Neural cell (in vitro differentiated cells): ENCODE results near the gene SORL1-AS1.

Source experiments
- H2AFZ ChIP-seq: fragments of 200-600, 300-800 bp; sonication (generic), shearing (Covaris generic); 2 replicates; pipeline ENCODE4 v1.6.0; 2014; ENCODE audit warnings: low read depth, mild to moderate bottlenecking, antibody characterized with exemption, low read length, moderate library complexity
- H3F3A ChIP-seq: fragments of 200-600 bp; shearing (Covaris generic); 2 replicates; pipeline ENCODE4 v1.6.1; 2016; ENCODE audit warnings: mild to moderate bottlenecking, moderate library complexity, mixed read lengths, antibody characterized with exemption, low read length; ENCODE audit not compliant: insufficient read depth, poor library complexity, severe bottlenecking
- H3K27ac ChIP-seq: fragments of 200-600, 300-800 bp; sonication (generic), shearing (Covaris generic); 2 replicates; pipeline ENCODE4 v1.5.1; 2014; ENCODE audit warnings: mild to moderate bottlenecking, low read length, moderate library complexity
- H3K27me3 ChIP-seq: fragments of 300-800, 200-600 bp; sonication (generic), shearing (Covaris generic); 2 replicates; pipeline ENCODE4 v1.6.0; 2014; ENCODE audit warnings: mild to moderate bottlenecking, low read depth, low read length, moderate library complexity; ENCODE audit not compliant: insufficient read depth
- H3K36me3 ChIP-seq: fragments of 300-800, 200-600 bp; sonication (generic), shearing (Covaris generic); 2 replicates; pipeline ENCODE4 v1.5.1; 2014; ENCODE audit warnings: mild to moderate bottlenecking, antibody characterized with exemption, low read length, moderate library complexity; ENCODE audit not compliant: insufficient read depth
- H3K4me2 ChIP-seq: fragments of 300-800, 200-600 bp; sonication (generic), shearing (Covaris generic); 2 replicates; pipeline ENCODE4 v1.6.0; 2014; ENCODE audit warnings: mild to moderate bottlenecking, low read length
- H3K4me3 ChIP-seq: fragments of 300-800, 200-600 bp; sonication (generic), shearing (Covaris generic); 2 replicates; pipeline ENCODE4 v1.5.1; 2014; ENCODE audit warnings: mild to moderate bottlenecking, low read length, moderate library complexity
- H3K79me2 ChIP-seq: fragments of 200-600 bp; shearing (Covaris generic); replicated peaks from 2 replicates; pipeline ENCODE4 v1.6.0; 2014; ENCODE audit warnings: mild to moderate bottlenecking, low read length, moderate library complexity; ENCODE audit not compliant: insufficient read depth
- H3K9ac ChIP-seq: fragments of 300-800, 200-600 bp; sonication (generic), shearing (Covaris generic); 2 replicates; pipeline ENCODE4 v1.6.1; 2016; ENCODE audit warnings: mild to moderate bottlenecking, low read length, mixed read lengths
- H3K9me2 ChIP-seq: fragments of 200-600 bp; shearing (Covaris generic); 2 replicates; pipeline ENCODE4 v1.6.1; 2016; ENCODE audit warnings: mild to moderate bottlenecking, low read length, mixed read lengths; ENCODE audit not compliant: insufficient read depth
- H3K9me3 ChIP-seq: fragments of 200-600, 300-800 bp; sonication (generic), shearing (Covaris generic); 2 replicates; pipeline ENCODE4 v1.6.1; 2016; ENCODE audit warnings: mild to moderate bottlenecking, mixed run types, low read length, moderate library complexity, mixed read lengths
- H4K20me1 ChIP-seq: fragments of 200-600 bp; shearing (Covaris generic); 2 replicates; pipeline ENCODE4 v1.6.1; 2016; ENCODE audit warnings: mild to moderate bottlenecking, mixed run types; ENCODE audit not compliant: insufficient read depth
- EP300 ChIP-seq: fragments of 450-650 bp; conservative IDR thresholded peaks from 2 replicates; pipeline ENCODE4 v1.6.1; 2014; ENCODE audit warnings: antibody characterized with exemption, mild to moderate bottlenecking, moderate library complexity; ENCODE audit not compliant: poor library complexity, severe bottlenecking
- EZH2 ChIP-seq: fragments of 200-600, 300-800 bp; shearing (Covaris generic), sonication (generic); IDR thresholded peaks from 2 replicates; pipeline ENCODE4 v1.6.1; 2014; ENCODE audit warnings: antibody characterized with exemption, low read length, borderline replicate concordance, mild to moderate bottlenecking; ENCODE audit not compliant: insufficient read depth, poor library complexity, severe bottlenecking
- MXI1 ChIP-seq: fragments of 450-650 bp; conservative IDR thresholded peaks from 2 replicates; pipeline ENCODE4 v1.6.1; 2014; ENCODE audit warnings: antibody characterized with exemption, mild to moderate bottlenecking; ENCODE audit not compliant: poor library complexity, severe bottlenecking
- POLR2AphosphoS5 ChIP-seq: IDR thresholded peaks from 2 replicates; pipeline ENCODE4 v1.6.1; 2012
- RAD21 ChIP-seq: fragments of 450-650 bp; conservative IDR thresholded peaks from 2 replicates; pipeline ENCODE4 v1.6.1; 2014; ENCODE audit warnings: antibody characterized with exemption, mild to moderate bottlenecking, moderate library complexity
- SMC3 ChIP-seq: fragments of 450-650 bp; conservative IDR thresholded peaks from 2 replicates; pipeline ENCODE4 v1.6.1; 2014; ENCODE audit warnings: antibody characterized with exemption, mild to moderate bottlenecking, moderate library complexity; ENCODE audit not compliant: poor library complexity
- TAF1 ChIP-seq: IDR thresholded peaks from 2 replicates; pipeline ENCODE4 v1.6.1; 2012; ENCODE audit warnings: low read depth
- TF ChIP-seq, protein P1 (sequence below): IDR thresholded peaks from 2 replicates; pipeline ENCODE4 v1.6.1; 2012; ENCODE audit warnings: borderline replicate concordance
- TF ChIP-seq, protein P2 (sequence below): fragments of 450-650 bp; IDR thresholded peaks from 2 replicates; pipeline ENCODE4 v1.5.1; 2014; ENCODE audit warnings: antibody characterized with exemption, mild to moderate bottlenecking, moderate library complexity; ENCODE audit not compliant: poor library complexity, severe bottlenecking

The SORL1-AS1 gene

DNA sequence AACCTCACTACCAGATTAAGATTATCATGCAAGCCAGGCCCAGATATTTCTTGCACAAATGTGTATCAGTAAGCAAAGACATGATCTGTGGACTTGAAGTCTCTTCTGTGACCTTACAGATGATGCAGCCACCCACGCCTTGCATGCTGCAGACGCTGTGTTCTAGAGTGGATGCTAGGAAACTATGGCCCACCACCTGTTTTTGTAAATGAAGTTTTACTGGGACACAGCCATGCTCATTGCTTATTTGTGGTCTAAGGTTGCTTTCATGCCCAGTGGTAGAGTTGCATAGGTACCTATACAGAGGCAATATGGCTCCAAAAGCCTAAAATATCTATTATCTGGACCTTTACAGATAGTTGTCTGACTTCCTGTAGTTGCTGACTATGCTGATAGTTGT lies 47.5 kb upstream of the SORL1-AS1 start:
- H3K27me3 ChIP-seq: no peaks in the 10 kb centered on the region
- TF ChIP-seq, protein P1, sequence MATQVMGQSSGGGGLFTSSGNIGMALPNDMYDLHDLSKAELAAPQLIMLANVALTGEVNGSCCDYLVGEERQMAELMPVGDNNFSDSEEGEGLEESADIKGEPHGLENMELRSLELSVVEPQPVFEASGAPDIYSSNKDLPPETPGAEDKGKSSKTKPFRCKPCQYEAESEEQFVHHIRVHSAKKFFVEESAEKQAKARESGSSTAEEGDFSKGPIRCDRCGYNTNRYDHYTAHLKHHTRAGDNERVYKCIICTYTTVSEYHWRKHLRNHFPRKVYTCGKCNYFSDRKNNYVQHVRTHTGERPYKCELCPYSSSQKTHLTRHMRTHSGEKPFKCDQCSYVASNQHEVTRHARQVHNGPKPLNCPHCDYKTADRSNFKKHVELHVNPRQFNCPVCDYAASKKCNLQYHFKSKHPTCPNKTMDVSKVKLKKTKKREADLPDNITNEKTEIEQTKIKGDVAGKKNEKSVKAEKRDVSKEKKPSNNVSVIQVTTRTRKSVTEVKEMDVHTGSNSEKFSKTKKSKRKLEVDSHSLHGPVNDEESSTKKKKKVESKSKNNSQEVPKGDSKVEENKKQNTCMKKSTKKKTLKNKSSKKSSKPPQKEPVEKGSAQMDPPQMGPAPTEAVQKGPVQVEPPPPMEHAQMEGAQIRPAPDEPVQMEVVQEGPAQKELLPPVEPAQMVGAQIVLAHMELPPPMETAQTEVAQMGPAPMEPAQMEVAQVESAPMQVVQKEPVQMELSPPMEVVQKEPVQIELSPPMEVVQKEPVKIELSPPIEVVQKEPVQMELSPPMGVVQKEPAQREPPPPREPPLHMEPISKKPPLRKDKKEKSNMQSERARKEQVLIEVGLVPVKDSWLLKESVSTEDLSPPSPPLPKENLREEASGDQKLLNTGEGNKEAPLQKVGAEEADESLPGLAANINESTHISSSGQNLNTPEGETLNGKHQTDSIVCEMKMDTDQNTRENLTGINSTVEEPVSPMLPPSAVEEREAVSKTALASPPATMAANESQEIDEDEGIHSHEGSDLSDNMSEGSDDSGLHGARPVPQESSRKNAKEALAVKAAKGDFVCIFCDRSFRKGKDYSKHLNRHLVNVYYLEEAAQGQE: no peak
- no peak for TF ChIP-seq EZH2
- TF ChIP-seq POLR2AphosphoS5: no peak
- TF ChIP-seq, protein P2, sequence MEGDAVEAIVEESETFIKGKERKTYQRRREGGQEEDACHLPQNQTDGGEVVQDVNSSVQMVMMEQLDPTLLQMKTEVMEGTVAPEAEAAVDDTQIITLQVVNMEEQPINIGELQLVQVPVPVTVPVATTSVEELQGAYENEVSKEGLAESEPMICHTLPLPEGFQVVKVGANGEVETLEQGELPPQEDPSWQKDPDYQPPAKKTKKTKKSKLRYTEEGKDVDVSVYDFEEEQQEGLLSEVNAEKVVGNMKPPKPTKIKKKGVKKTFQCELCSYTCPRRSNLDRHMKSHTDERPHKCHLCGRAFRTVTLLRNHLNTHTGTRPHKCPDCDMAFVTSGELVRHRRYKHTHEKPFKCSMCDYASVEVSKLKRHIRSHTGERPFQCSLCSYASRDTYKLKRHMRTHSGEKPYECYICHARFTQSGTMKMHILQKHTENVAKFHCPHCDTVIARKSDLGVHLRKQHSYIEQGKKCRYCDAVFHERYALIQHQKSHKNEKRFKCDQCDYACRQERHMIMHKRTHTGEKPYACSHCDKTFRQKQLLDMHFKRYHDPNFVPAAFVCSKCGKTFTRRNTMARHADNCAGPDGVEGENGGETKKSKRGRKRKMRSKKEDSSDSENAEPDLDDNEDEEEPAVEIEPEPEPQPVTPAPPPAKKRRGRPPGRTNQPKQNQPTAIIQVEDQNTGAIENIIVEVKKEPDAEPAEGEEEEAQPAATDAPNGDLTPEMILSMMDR: no peak
- no peak for TF ChIP-seq EP300
- TF ChIP-seq TAF1: no peak
- no peak for TF ChIP-seq SMC3
- no peak for TF ChIP-seq MXI1
- H3K79me2 ChIP-seq: no peaks in the 10 kb centered on the region
- H3K9me2 ChIP-seq: no peaks in the 10 kb centered on the region
- no peaks in the 10 kb centered on the region for H3F3A ChIP-seq
- H3K4me2 ChIP-seq: no peak overlapping the region
- H3K36me3 ChIP-seq: no peaks in the 10 kb centered on the region
- no peaks in the 10 kb centered on the region for H4K20me1 ChIP-seq
- no peak overlapping the region for H3K9ac ChIP-seq
- H3K4me3 ChIP-seq: no peak overlapping the region
- no peak overlapping the region for H2AFZ ChIP-seq
- no peaks in the 10 kb centered on the region for H3K9me3 ChIP-seq
- no peak overlapping the region for H3K27ac ChIP-seq

GRCh38 chr11:121499405-121499804 lies 46.6 kb upstream of the SORL1-AS1 start:
- Histone ChIP-seq H4K20me1 (no peaks in the 10 kb centered on the region), H3K27ac (no peak overlapping the region), H3K9ac (no peak overlapping the region), H3K36me3 (no peaks in the 10 kb centered on the region), H2AFZ (no peak overlapping the region), H3F3A (no peaks in the 10 kb centered on the region), H3K9me2 (no peaks in the 10 kb centered on the region), H3K4me2 (no peak overlapping the region), H3K27me3 (no peaks in the 10 kb centered on the region), H3K79me2 (no peaks in the 10 kb centered on the region), H3K9me3 (no peaks in the 10 kb centered on the region), H3K4me3 (no peak overlapping the region)
- TF ChIP-seq, protein P2: no peak
- TF ChIP-seq RAD21 (no peak), EZH2 (no peak), POLR2AphosphoS5 (no peak), MXI1 (no peak)
- TF ChIP-seq, protein P1: no peak
